SK-N-SH treated with all-trans-retinoic acid at 6 μM for 48 hours (cell line): ENCODE measurements around the gene DHX34.

ENCODE experiments used
- ATAC-seq: fragments of 200-7000 bp; cut with Tn5 transposase; 3 replicates; pipeline ENCODE4 v1.9.1; 2020; ENCODE audit warnings: mild to moderate bottlenecking, moderate library complexity
- ARNTL ChIP-seq: fragments of 450-650 bp; formaldehyde crosslinking; IDR thresholded peaks from 2 replicates; pipeline ENCODE4 v1.5.0; 2020; ENCODE audit warnings: low read depth, mild to moderate bottlenecking, moderate library complexity, borderline replicate concordance
- CSDC2 ChIP-seq: fragments of 250-450 bp; sonication (Bioruptor Pico); IDR thresholded peaks from 2 replicates; pipeline ENCODE4 v1.5.0; 2020; ENCODE audit warnings: mild to moderate bottlenecking, moderate library complexity
- OSR1 ChIP-seq: fragments of 250-450 bp; sonication (Bioruptor Pico); IDR thresholded peaks from 2 replicates; pipeline ENCODE4 v1.8.0; 2022; ENCODE audit warnings: moderate library complexity, mild to moderate bottlenecking, inconsistent platforms
- PATZ1 ChIP-seq: fragments of 250-450 bp; sonication (Bioruptor Pico); IDR thresholded peaks from 2 replicates; pipeline ENCODE4 v1.8.0; 2020; ENCODE audit warnings: mild to moderate bottlenecking, moderate library complexity, borderline replicate concordance
- SNAI2 ChIP-seq: fragments of 250-450 bp; sonication (Bioruptor Pico); IDR thresholded peaks from 2 replicates; pipeline ENCODE4 v1.5.0; 2020; ENCODE audit warnings: mild to moderate bottlenecking, moderate library complexity
- TCF4 ChIP-seq: fragments of 250-450 bp; sonication (Bioruptor Pico); IDR thresholded peaks from 2 replicates; pipeline ENCODE4 v1.8.0; 2021; ENCODE audit warnings: mild to moderate bottlenecking, moderate library complexity, borderline replicate concordance
- TOX ChIP-seq: fragments of 250-450 bp; sonication (Bioruptor Pico); IDR thresholded peaks from 2 replicates; pipeline ENCODE4 v1.8.0; 2021; ENCODE audit warnings: mild to moderate bottlenecking, moderate library complexity, borderline replicate concordance
- ZC3H10 ChIP-seq: fragments of 250-450 bp; sonication (Bioruptor Pico); IDR thresholded peaks from 2 replicates; pipeline ENCODE4 v1.5.1; 2021; ENCODE audit warnings: mild to moderate bottlenecking, moderate library complexity
- ZFP30 ChIP-seq: fragments of 450-650 bp; formaldehyde crosslinking; IDR thresholded peaks from 2 replicates; pipeline ENCODE4 v1.5.0; 2022; ENCODE audit warnings: mild to moderate bottlenecking, moderate library complexity
- ZNF565 ChIP-seq: fragments of 450-650 bp; formaldehyde crosslinking; conservative IDR thresholded peaks from 2 replicates; pipeline ENCODE4 v1.5.0; 2020; ENCODE audit warnings: low read depth, mild to moderate bottlenecking, moderate library complexity

DHX34 gene

GRCh38 chr19:47430041-47430802 lies 81.1 kb downstream of the DHX34 start:
- ATAC-seq, result no peak
- no peak for TF ChIP-seq ZFP30 (CRISPR knock-in tag)
- no peak for TF ChIP-seq SNAI2 (CRISPR knock-in tag)
- TF ChIP-seq PATZ1 (CRISPR knock-in tag), result no peak
- TF ChIP-seq TOX, result no peak
- no peak for TF ChIP-seq OSR1 (CRISPR knock-in tag)
- TF ChIP-seq TCF4 (CRISPR knock-in tag), result no peak
- TF ChIP-seq CSDC2 (CRISPR knock-in tag), result no peak
- TF ChIP-seq ARNTL (CRISPR knock-in tag), result no peak
- TF ChIP-seq, all 23 proteins: peak for 0

- TF ChIP-seq TCF4 (CRISPR knock-in tag) (no peak), ZC3H10 (CRISPR knock-in tag) (no peak), ZNF565 (CRISPR knock-in tag) (no peak)
- no peak for ATAC-seq
These were observed 83.0 kb downstream of the DHX34 start for GRCh38 chr19:47432091-47432490.
